BJ (cell line): ENCODE data around the gene DNAJC24. TPM values are rescaled to one million over a fixed set of nuclear protein-coding genes. Genes with fewer than 3 reads are reported as not detected.

ENCODE experiments used
- CTCF ChIA-PET: fragments of 350-600 bp; formaldehyde crosslinking; extraction: SDS; loops from one replicate; lab custom pipeline; 2021; ENCODE audit warnings: antibody characterized with exemption, inconsistent platforms; lab: Yijun Ruan, JAX
- POLR2A ChIA-PET: fragments of 300-600 bp; sonication (Branson Sonifier 250); formaldehyde crosslinking; extraction: SDS; loops from one replicate; lab custom pipeline; 2021; ENCODE audit warnings: antibody characterized with exemption; lab: Charles Lee
- DNase-seq: peaks from one replicate; pipeline ENCODE4 v3.0.0-alpha.2; 2011; ENCODE audit warnings: low read depth
- H3K27me3 ChIP-seq: 2 replicates; pipeline ENCODE4 v1.6.0; 2011; ENCODE audit warnings: low read length; ENCODE audit not compliant: control insufficient read depth, insufficient read depth
- H3K36me3 ChIP-seq: 2 replicates; pipeline ENCODE4 v1.5.1; 2011; ENCODE audit warnings: low read length; ENCODE audit not compliant: control insufficient read depth, insufficient read depth
- H3K4me3 ChIP-seq: 2 replicates; pipeline ENCODE4 v1.5.1; 2011; ENCODE audit warnings: low read depth, mild to moderate bottlenecking, control low read depth, low read length
- polyA plus RNA-seq: library from polyadenylated mRNA; depleted of rRNA; stranded (reverse); fragments of >200 nt; gene quantifications from 2 replicates; pipeline ENCODE4 v1.2.3, GENCODE V29; 2011; rRNA removed
- TF ChIP-seq, protein P1 (sequence below): IDR thresholded peaks from 2 replicates; pipeline ENCODE4 v1.5.1; 2011; ENCODE audit warnings: low read depth, mild to moderate bottlenecking, control low read depth, inconsistent platforms, low read length, moderate library complexity; ENCODE audit not compliant: insufficient read depth

Gene DNAJC24
- polyA plus RNA-seq, 1 experiment, result 8.8 TPM

DNA sequence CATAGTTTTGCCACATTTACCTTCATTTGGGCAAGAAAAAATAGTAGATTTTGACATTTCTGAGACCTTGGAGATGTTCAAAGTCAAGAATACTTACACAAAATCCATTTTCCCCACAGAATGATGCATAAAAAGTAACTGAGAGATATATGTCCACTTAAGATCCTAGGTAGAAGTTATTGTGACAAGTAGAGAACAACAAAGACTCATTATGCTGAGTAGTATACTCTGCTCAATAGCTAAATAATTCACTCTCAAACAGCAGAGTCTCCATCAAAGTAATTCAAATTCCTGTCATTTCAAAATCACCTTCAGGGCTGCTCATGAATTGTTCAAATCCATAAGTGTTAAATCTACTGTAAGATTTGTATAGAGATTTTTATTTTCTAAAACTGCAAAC lies 104.4 kb downstream of the DNAJC24 start:
- ChIA-PET POLR2A (no interaction called here), CTCF (no interaction called here)

DNA sequence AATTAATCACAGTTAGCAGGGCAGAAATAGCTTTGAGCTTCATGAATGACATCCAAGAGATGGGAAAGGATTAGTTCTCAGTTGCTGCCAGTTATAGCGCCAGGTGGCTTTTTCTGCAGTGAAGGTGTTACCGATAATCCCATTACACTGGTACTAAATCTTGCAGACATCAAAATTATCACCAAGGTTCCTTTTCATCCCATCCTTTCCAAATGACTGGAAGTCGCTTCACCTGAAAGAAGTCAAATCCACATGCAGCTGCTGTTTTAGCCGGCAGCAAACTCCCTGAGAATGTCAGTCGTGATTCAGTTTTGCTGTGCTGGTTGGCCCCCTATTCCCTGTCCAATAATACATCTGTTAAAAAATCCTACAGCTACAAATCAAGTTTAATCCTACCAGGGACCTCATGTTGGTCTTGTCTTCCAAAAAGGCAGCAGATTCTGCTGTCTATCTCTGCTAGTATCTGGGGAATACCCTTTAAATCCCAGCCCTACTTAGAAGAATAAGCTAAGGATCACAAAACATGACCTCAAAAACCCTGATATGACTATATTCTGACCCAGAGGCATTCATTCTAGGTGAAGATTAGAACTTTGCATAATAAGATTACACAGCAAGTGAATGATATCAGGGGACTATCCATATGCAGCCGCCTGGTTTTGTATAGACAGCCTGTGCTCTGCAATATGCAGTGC lies 108.0 kb downstream of the DNAJC24 start:
- TF ChIP-seq, protein P1, sequence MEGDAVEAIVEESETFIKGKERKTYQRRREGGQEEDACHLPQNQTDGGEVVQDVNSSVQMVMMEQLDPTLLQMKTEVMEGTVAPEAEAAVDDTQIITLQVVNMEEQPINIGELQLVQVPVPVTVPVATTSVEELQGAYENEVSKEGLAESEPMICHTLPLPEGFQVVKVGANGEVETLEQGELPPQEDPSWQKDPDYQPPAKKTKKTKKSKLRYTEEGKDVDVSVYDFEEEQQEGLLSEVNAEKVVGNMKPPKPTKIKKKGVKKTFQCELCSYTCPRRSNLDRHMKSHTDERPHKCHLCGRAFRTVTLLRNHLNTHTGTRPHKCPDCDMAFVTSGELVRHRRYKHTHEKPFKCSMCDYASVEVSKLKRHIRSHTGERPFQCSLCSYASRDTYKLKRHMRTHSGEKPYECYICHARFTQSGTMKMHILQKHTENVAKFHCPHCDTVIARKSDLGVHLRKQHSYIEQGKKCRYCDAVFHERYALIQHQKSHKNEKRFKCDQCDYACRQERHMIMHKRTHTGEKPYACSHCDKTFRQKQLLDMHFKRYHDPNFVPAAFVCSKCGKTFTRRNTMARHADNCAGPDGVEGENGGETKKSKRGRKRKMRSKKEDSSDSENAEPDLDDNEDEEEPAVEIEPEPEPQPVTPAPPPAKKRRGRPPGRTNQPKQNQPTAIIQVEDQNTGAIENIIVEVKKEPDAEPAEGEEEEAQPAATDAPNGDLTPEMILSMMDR, result no peak
- Histone ChIP-seq H3K27me3 (no peaks in the 10 kb centered on the region), H3K4me3 (no peak overlapping the region), H3K36me3 (no peaks in the 10 kb centered on the region)
- DNase-seq, result no peak
- CTCF ChIA-PET, result interaction anchor here (0.7 to 1.5 kb wide), 4 partner anchors 11 to 481 kb away, joined by 3 to 6 read pairs (median 4); no protein-coding TSS in a partner anchor
- POLR2A ChIA-PET, result no interaction called here

More for the DNA sequence above, 104.4 kb downstream of the DNAJC24 start:
- no peaks in the 10 kb centered on the region for H3K27me3 ChIP-seq
- H3K36me3 ChIP-seq, result no peaks in the 10 kb centered on the region
- TF ChIP-seq, protein P1, result no peak
- no peak for DNase-seq
- no peak overlapping the region for H3K4me3 ChIP-seq

DNA sequence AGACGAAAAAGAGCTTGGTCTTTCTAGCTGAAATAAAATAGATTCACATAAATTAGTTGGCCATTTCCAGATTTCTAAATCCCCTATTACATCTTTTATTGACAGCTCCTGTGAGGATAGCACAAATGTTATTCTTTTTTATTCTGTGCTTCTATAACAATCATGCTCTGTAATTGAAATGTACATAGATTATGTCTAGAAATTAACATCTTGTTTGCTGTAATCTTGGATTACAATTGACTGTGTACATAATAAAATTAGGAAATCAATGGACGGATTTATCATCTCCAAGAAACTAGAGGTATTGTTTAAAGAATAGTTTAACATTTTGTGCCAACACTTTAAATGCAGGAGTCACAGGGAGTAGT lies 108.5 kb downstream of the DNAJC24 start:
- POLR2A ChIA-PET, result no interaction called here
- CTCF ChIA-PET, result no interaction called here
- TF ChIP-seq, protein P1, result no peak
- DNase-seq, result no peak
- Histone ChIP-seq H3K36me3 (no peaks in the 10 kb centered on the region), H3K27me3 (no peaks in the 10 kb centered on the region), H3K4me3 (no peak overlapping the region)

DNA sequence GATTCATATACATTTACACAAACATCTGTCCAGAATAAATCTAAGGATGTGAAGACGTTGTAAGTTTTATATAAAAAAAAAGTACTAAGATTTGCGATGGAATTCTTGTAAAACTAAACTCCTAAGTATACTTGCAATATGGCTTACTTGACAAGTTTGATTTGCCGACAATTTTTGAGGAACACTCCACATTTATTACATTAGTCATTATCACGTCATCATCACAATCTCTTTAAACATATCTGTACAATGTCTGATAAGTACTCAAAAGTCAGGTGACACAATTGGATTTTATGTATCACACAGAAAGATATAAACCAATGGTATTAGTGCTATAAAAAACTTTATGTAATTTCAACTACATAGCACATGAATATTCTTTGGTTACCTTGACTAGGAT lies 109.4 kb downstream of the DNAJC24 start:
- Histone ChIP-seq H3K4me3 (no peak overlapping the region), H3K36me3 (no peaks in the 10 kb centered on the region), H3K27me3 (no peaks in the 10 kb centered on the region)
- TF ChIP-seq, protein P1, result no peak
- CTCF ChIA-PET, result no interaction called here
- DNase-seq, result no peak
- POLR2A ChIA-PET, result no interaction called here

DNA sequence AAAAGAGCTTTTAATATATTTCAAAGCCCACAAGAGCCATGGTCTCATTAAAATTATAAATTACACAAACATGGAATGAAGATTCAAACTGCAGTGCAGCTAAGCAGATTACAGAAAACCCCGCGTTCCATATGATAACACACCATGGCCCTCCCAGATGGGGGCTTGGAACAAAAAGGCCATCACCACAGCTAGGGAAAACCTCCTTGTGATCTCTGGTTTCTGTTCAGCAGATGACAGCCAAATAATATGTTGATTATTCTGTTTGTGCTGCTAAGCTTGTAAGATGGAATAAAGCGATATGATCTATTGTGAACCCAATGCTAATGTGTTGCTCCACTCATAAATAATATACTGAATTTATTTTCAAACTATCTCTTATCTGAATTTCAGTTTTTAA lies 111.3 kb downstream of the DNAJC24 start:
- no peaks in the 10 kb centered on the region for H3K27me3 ChIP-seq
- ChIA-PET CTCF (no interaction called here), POLR2A (no interaction called here)
- H3K4me3 ChIP-seq, result no peak overlapping the region
- no peak for DNase-seq
- H3K36me3 ChIP-seq, result no peaks in the 10 kb centered on the region
- TF ChIP-seq, protein P1, result no peak

Other genes with a start within 250 kb of the DNAJC24 start
- gene DCDC1, start 121 bp upstream of the DNAJC24 start, polyA plus RNA-seq, result 0.05 TPM in 1 of 2 replicates, not detected in the other
- 8.0 and 19.0 TPM in 2 replicates for gene IMMP1L, start 139.8 kb downstream of the DNAJC24 start, polyA plus RNA-seq
- gene ELP4, start 139.9 kb downstream of the DNAJC24 start, polyA plus RNA-seq, result 11.8 and 17.5 TPM in 2 replicates